ENCODE measurements around the gene ENTPD6. TPM values are rescaled to one million over a fixed set of nuclear protein-coding genes. Genes with fewer than 3 reads are reported as not detected.

The ENTPD6 gene
- total RNA-seq, 1 donor from 2014 or later, result 117 TPM

DNA sequence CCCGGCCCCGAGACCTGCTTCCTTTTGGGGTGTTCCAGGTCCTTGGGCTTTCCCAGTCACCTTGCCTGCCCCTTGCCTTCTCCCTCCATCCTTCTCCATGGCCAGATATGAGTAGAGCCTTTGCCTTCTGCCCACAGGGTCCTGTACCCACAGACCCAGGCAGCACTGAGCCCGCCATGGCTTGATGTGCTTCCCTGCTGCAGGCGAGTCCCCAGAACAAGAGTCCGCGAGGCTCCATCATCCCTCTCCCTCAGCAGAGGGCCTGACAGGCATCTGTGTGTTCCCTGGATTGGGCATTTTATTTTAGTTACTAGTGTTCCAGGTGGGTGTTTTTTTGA, 74.3 kb downstream of the ENTPD6 start:
- FAIRE-seq, result no peak
- TF ChIP-seq, protein P1, sequence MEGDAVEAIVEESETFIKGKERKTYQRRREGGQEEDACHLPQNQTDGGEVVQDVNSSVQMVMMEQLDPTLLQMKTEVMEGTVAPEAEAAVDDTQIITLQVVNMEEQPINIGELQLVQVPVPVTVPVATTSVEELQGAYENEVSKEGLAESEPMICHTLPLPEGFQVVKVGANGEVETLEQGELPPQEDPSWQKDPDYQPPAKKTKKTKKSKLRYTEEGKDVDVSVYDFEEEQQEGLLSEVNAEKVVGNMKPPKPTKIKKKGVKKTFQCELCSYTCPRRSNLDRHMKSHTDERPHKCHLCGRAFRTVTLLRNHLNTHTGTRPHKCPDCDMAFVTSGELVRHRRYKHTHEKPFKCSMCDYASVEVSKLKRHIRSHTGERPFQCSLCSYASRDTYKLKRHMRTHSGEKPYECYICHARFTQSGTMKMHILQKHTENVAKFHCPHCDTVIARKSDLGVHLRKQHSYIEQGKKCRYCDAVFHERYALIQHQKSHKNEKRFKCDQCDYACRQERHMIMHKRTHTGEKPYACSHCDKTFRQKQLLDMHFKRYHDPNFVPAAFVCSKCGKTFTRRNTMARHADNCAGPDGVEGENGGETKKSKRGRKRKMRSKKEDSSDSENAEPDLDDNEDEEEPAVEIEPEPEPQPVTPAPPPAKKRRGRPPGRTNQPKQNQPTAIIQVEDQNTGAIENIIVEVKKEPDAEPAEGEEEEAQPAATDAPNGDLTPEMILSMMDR (IDR thresholded peaks at IDR 0.05; ENCODE audit: insufficient read depth, low read length, severe bottlenecking), result no peak

DNA sequence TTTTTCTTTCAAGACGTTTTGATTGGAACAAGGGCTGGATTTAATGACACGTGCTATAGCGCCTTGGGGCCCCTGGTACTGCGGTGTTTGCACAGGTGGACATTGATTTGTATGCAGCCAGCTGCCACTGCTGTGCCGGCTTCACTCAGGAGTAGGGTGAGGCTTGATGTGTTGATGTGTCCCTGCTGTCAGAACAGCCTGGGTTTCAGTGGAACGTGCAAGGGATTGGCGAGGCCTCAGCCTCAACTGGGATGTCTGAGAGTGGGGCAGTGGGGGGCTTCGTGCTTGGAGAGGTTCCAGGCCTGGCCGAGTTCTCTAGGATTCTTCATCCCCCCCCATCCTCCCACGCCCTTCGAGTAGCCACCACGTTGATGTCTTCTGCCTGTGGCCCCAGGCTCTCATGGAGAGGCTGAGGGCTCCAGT, 75.3 kb downstream of the ENTPD6 start:
- no peak for FAIRE-seq
- TF ChIP-seq, protein P1 (IDR thresholded peaks at IDR 0.05; ENCODE audit: insufficient read depth, low read length, severe bottlenecking), result no peak
- H3K36me3 ChIP-seq (ENCODE audit: control insufficient read depth, insufficient read depth, low read length), result peaks cover 45% of the 10 kb centered on the region

More for the DNA sequence above, 74.3 kb downstream of the ENTPD6 start:
- DNase-seq (ENCODE audit: low read depth), result no peak
- H3K36me3 ChIP-seq (ENCODE audit: control insufficient read depth, insufficient read depth, low read length), result peaks cover 41% of the 10 kb centered on the region
- no peak overlapping the region for H3K4me3 ChIP-seq (ENCODE audit: low read depth, low read length)
- H3K27me3 ChIP-seq (ENCODE audit: control insufficient read depth, insufficient read depth, low read length), result no peaks in the 10 kb centered on the region

DNA sequence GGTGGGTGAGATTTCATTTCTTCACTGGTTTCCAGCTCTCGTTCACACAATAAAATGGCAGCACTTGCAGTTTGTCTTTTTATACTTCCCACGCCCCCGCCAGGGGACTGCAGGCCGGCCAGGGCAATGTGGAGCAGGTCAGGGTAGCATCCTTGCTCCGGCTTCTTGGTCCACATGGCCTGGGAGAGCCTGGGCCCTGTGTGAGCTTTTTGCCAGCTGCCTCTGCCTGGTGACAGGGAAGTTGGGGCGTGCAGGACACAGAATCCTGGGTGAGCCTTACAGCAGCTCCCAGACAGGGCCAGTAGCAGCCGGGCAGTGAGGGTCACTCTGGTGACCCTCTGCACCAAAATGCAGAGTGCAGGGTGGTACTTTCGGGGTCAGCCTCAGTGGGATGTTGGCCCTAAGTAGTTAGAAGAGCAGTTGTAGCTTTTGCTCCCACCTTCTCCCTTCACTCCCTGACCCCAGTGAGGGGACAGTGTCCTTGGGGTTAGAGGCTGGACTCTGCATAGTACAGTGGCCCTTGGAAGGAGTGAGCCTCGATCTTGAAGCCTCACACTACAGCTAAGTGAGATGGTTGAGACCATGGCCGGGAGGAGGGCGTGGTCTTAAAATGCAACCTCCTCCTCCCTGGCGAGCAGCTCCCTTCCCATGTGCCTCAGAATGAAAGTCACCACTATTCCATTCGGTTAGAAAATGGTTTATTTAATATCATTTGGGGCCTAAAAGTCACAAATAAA, 76.1 kb downstream of the ENTPD6 start:
- no peaks in the 10 kb centered on the region for H3K27me3 ChIP-seq (ENCODE audit: control insufficient read depth, insufficient read depth, low read length)
- TF ChIP-seq, protein P1 (IDR thresholded peaks at IDR 0.05; ENCODE audit: insufficient read depth, low read length, severe bottlenecking), result no peak
- DNase-seq (ENCODE audit: low read depth) (no peak), FAIRE-seq (no peak)
- H3K4me3 ChIP-seq (ENCODE audit: low read depth, low read length), result no peak overlapping the region
- peaks cover 48% of the 10 kb centered on the region for H3K36me3 ChIP-seq (ENCODE audit: control insufficient read depth, insufficient read depth, low read length)

More for the DNA sequence above, 75.3 kb downstream of the ENTPD6 start:
- Histone ChIP-seq H3K4me3 (ENCODE audit: low read depth, low read length) (no peak overlapping the region), H3K27me3 (ENCODE audit: control insufficient read depth, insufficient read depth, low read length) (no peaks in the 10 kb centered on the region)
- DNase-seq (ENCODE audit: low read depth), result no peak

DNA sequence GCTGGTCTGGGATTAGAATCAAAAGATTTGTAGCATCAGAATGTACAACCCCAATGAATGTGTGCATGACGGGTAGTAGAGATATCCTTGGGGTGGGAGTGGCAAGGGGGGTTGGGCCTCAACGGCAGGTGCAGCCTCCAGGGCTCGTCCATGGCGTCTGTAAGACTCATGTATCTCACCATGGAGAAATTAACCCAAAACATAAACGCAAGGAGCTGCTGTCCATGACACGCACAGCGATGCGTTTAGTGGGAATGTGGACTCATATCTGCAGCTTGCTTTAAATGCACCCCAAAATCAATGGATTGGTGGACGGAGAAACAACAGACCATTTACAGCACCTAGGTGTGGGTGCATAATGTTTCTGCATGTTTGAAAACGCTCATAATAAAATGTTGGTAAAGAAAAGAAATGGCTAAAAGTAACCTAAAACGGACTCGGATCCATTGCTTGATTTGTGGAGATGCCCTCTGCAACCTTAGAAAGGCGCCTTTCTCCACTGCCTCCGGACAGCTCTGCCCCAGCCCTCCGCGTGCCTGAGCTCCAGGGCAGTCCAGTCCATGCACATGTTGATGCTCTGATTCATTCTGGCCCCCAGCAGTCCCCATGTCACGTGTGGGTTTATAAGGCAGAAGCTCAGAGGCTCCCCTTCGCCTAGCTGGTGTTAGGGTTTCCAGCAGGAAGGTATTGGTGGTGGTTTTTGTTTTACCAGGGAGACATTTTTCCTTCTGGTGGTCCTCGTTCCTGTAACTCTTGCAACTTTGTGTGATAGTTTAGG, 76.9 kb downstream of the ENTPD6 start:
- TF ChIP-seq, protein P1 (IDR thresholded peaks at IDR 0.05; ENCODE audit: insufficient read depth, low read length, severe bottlenecking), result no peak
- no peaks in the 10 kb centered on the region for H3K27me3 ChIP-seq (ENCODE audit: control insufficient read depth, insufficient read depth, low read length)
- FAIRE-seq (no peak), DNase-seq (ENCODE audit: low read depth) (no peak)
- H3K4me3 ChIP-seq (ENCODE audit: low read depth, low read length), result no peak overlapping the region
- H3K36me3 ChIP-seq (ENCODE audit: control insufficient read depth, insufficient read depth, low read length), result peaks cover 55% of the 10 kb centered on the region

DNA sequence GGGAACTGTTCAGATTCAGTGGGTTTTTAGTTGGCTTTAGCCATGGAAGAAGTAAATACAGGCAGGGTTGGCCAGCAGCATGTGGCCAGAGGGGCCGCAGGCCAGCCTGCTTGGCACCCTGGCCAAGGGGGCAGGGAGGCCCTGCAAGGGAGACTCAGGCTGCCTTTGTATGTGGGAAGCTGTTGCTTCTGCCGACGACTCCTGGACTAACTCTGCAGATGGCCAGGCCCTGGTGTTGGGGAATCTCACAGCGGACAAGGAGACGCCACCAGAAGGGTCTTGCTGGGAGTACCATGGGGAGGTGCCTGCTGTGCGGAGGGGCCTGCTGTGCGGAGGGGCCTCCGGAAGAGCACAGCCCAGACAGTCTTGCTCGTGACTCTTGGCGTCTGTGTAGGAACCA, 77.5 kb downstream of the ENTPD6 start:
- TF ChIP-seq, protein P1 (IDR thresholded peaks at IDR 0.05; ENCODE audit: insufficient read depth, low read length, severe bottlenecking), result no peak
- Histone ChIP-seq H3K27me3 (ENCODE audit: control insufficient read depth, insufficient read depth, low read length) (no peaks in the 10 kb centered on the region), H3K4me3 (ENCODE audit: low read depth, low read length) (no peak overlapping the region), H3K36me3 (ENCODE audit: control insufficient read depth, insufficient read depth, low read length) (peaks cover 60% of the 10 kb centered on the region)
- FAIRE-seq (no peak), DNase-seq (ENCODE audit: low read depth) (no peak)

Data from bronchial epithelial cell (primary cell).